CD4-positive, alpha-beta memory T cell (primary cell): Measurements from ENCODE around the gene SESTD1. TPM values are rescaled to one million over a fixed set of nuclear protein-coding genes. Genes with fewer than 3 reads are reported as not detected.

Experiments
- CTCF ChIA-PET: fragments of 350-600 bp; sonication (Branson Sonifier 250); formaldehyde crosslinking; loops from one replicate; lab custom pipeline; 2021; ENCODE audit warnings: inconsistent platforms; ENCODE audit not compliant: partially characterized antibody; lab: Charles Lee
- POLR2A ChIA-PET: fragments of 350-600 bp; sonication (Branson Sonifier 250); formaldehyde crosslinking; loops from one replicate; lab custom pipeline; 2021; ENCODE audit not compliant: partially characterized antibody; lab: Charles Lee
- DNase-seq, 5 donors: peaks; one replicate each; pipeline versions ENCODE4 v3.0.0 to v3.0.0-alpha.2; 2020 to 2022; ENCODE audit warnings: mixed read lengths in 1 of 5
- H3K27ac ChIP-seq: one replicate; pipeline ENCODE4 v1.7.0; 2013; ENCODE audit warnings: low read depth, low read length
- H3K27me3 ChIP-seq: 2 replicates; pipeline ENCODE4 v1.7.0; 2013; ENCODE audit warnings: mild to moderate bottlenecking, low read length, moderate library complexity; ENCODE audit not compliant: insufficient read depth
- H3K36me3 ChIP-seq: 2 replicates; pipeline ENCODE4 v1.7.0; 2013; ENCODE audit warnings: mild to moderate bottlenecking, low read length, moderate library complexity; ENCODE audit not compliant: insufficient read depth
- H3K4me1 ChIP-seq: 2 replicates; pipeline ENCODE4 v1.7.0; 2013; ENCODE audit warnings: mild to moderate bottlenecking, low read length, moderate library complexity; ENCODE audit not compliant: insufficient read depth
- H3K4me3 ChIP-seq, 2 donors: one replicate each; pipeline ENCODE4 v1.7.0; 2013; ENCODE audit warnings: low read length in 2 of 2, mild to moderate bottlenecking in 1 of 2
- H3K9me3 ChIP-seq, 2 donors: one replicate each; pipeline ENCODE4 v1.7.0; 2013; ENCODE audit warnings: low read length in 2 of 2, control low read depth in 1 of 2; ENCODE audit not compliant: control insufficient read depth in 1 of 2
- H3K27ac Mint-ChIP-seq, 7 donors: one replicate each; pipeline ENCODE4 v1.8.0; 2020 to 2021; ENCODE audit warnings: mixed read lengths in 7 of 7, mild to moderate bottlenecking in 6 of 7, inconsistent platforms in 3 of 7, moderate library complexity in 3 of 7
- H3K27me3 Mint-ChIP-seq, 2 donors: one replicate each; pipeline ENCODE4 v1.8.0; 2020 to 2021; ENCODE audit warnings: mixed read lengths in 2 of 2
- H3K36me3 Mint-ChIP-seq, 2 donors: one replicate each; pipeline ENCODE4 v1.8.0; 2020 to 2021; ENCODE audit warnings: mixed read lengths in 2 of 2, inconsistent platforms in 1 of 2, mild to moderate bottlenecking in 1 of 2
- H3K4me1 Mint-ChIP-seq, 4 donors: one replicate each; pipeline ENCODE4 v1.8.0; 2020 to 2021; ENCODE audit warnings: mixed read lengths in 4 of 4, mild to moderate bottlenecking in 1 of 4
- H3K4me3 Mint-ChIP-seq, 8 donors: one replicate each; pipeline ENCODE4 v1.8.0; 2020 to 2021; ENCODE audit warnings: mixed read lengths in 8 of 8, mild to moderate bottlenecking in 7 of 8, moderate library complexity in 6 of 8, inconsistent platforms in 3 of 8
- H3K9me3 Mint-ChIP-seq, 8 donors: one replicate each; pipeline ENCODE4 v1.8.0; 2020 to 2021; ENCODE audit warnings: mixed read lengths in 8 of 8, mild to moderate bottlenecking in 5 of 8, inconsistent platforms in 3 of 8, moderate library complexity in 1 of 8
- intact Hi-C: fragments of 100-400 bp; cut with micrococcal nuclease; formaldehyde crosslinking; loops from one replicate; pipeline ENCODE4 v1.15.1; 2023
- polyA plus RNA-seq, 2 donors: library from polyadenylated mRNA; unstranded; fragments of 300-500 nt; fragmentation: Illumina TruSeq; gene quantifications; one replicate each; pipeline ENCODE4 v1.2.3, GENCODE V29; 2021
- total RNA-seq, 2 experiments: library from RNA; stranded (reverse); gene quantifications; one replicate each; pipeline ENCODE4 v1.2.3, GENCODE V29; 2021

Gene SESTD1
- total and polyA plus RNA-seq, 4 experiments from 2014 or later = 0.81 to 11.9 (median 7.0) TPM

DNA sequence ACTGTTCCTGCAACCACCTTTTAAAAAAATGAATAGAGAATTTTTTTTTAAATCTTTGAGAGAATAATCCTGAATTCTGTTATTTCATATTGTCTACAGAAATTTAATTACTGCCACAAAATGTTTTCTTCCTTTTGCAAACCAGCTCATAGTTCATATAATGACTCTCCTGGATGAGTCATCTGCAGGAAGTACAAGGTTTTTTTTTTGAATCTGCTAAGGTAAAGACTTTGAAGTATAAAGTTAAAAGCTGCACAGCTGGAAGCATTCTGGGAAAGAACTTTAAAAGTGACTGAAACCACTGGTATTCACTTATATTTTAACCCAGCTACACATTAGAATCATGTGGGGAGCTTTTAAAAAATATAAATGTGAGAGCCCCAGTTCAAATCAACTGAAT is 25.4 kb downstream of the SESTD1 start:
- Histone ChIP-seq H3K27me3 (no peaks in the 10 kb centered on the region), H3K36me3 (no peaks in the 10 kb centered on the region), H3K27ac (no peak overlapping the region), H3K4me1 (peaks cover 18% of the 10 kb centered on the region), H3K4me3 (no peak overlapping the region), H3K9me3 (no peaks in the 10 kb centered on the region)
- intact Hi-C loops = loop anchor here (2.0 kb wide), 1 partner anchor 14 kb away; no protein-coding TSS in a partner anchor
- DNase-seq = peak in 2 of 5 donors; percentile 14 to 28
- Mint-ChIP-seq H3K4me3 (peak overlapping the region in 1 of 8 donors; percentile 8), H3K4me1 (peaks cover 0 to 39% (median 8%) of the 10 kb centered on the region in 4 donors), H3K9me3 (peaks cover 0 to 6% (median 0%) of the 10 kb centered on the region in 8 donors), H3K27ac (peak overlapping the region in 2 of 7 donors; percentile 54 to 65), H3K36me3 (peaks cover 0 to 3% of the 10 kb centered on the region in 2 donors), H3K27me3 (peaks cover 0 to 2% of the 10 kb centered on the region in 2 donors)
- ChIA-PET CTCF (interaction anchor here (0.8 kb wide), 1 partner anchor 15 kb away, joined by 3 read pairs; no protein-coding TSS in a partner anchor), POLR2A (interaction anchor here (0.7 kb wide), 1 partner anchor 13 kb away, joined by 3 read pairs; no protein-coding TSS in a partner anchor)

DNA sequence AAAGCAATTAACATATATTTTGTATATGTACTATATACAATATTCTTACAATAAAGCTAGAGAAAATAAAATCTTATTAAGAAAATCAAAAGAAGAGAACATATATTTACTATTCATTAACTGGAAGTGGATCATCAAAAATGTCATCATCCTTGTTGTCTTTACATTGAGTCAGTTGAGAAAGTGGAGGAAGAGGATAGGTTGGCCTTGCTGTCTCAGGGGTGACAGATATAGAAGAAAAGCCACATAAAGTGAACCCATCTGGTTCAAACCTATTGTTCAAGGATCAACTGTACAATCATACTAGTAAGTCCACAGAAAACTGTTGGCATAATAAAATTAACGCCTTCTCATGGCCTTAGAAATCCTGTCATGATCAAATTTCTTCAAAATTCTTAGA is 26.6 kb downstream of the SESTD1 start:
- DNase-seq = no peak
- no peak overlapping the region for H3K27ac Mint-ChIP-seq
- CTCF ChIA-PET = no interaction called here
- H3K4me3 Mint-ChIP-seq = no peak overlapping the region
- Histone ChIP-seq H3K4me1 (peaks cover 18% of the 10 kb centered on the region), H3K4me3 (no peak overlapping the region), H3K27me3 (no peaks in the 10 kb centered on the region), H3K27ac (no peak overlapping the region), H3K9me3 (no peaks in the 10 kb centered on the region), H3K36me3 (no peaks in the 10 kb centered on the region)
- POLR2A ChIA-PET = no interaction called here
- H3K36me3 Mint-ChIP-seq = peaks cover 0 to 3% of the 10 kb centered on the region in 2 donors
- peaks cover 0 to 2% of the 10 kb centered on the region in 2 donors for H3K27me3 Mint-ChIP-seq
- intact Hi-C loops = loop anchor here (2.0 kb wide), 1 partner anchor 15 kb away; no protein-coding TSS in a partner anchor
- H3K9me3 Mint-ChIP-seq = peaks cover 0 to 6% (median 0%) of the 10 kb centered on the region in 8 donors
- H3K4me1 Mint-ChIP-seq = peaks cover 0 to 39% (median 8%) of the 10 kb centered on the region in 4 donors

DNA sequence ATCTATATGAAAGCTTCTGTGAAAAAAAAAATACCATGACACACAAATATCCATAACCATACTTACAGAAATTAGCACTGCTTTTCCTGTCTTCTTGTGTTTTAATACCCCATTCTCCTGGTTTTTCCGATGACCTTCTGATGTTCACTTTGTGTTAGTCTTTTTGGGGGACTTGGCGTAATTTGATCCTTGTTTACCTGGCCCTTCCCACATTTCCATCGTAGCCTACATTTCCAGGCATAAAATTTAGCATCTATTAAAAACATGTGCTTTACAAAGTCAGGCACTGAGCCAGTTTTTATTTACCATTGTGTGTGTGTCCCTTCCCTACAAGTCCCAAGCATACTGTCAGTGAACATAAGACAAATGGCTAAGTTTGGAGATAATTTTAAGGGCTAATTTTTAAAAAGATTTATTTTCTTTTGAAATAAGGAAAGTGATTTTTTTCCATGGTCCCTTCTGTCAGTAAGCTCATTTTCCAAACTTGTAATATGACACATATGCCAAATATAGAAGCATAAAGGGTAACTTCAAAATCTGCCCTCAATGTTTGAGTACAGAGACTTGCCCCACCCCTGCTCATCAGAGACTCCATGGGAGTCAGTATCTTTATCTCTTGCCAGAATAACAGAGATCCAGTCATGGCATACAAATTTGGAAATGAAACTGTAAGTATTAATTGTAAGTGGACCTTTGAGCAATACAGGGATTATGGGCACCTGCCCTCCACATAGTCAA is 27.3 kb downstream of the SESTD1 start:
- Mint-ChIP-seq H3K4me1 (peaks cover 0 to 39% (median 9%) of the 10 kb centered on the region in 4 donors), H3K27ac (no peak overlapping the region), H3K9me3 (peaks cover 0 to 6% (median under 1%) of the 10 kb centered on the region in 8 donors), H3K36me3 (peaks cover 0 to 3% of the 10 kb centered on the region in 2 donors), H3K27me3 (peaks cover 0 to 2% of the 10 kb centered on the region in 2 donors), H3K4me3 (no peak overlapping the region)
- H3K9me3 ChIP-seq = no peaks in the 10 kb centered on the region
- no peak overlapping the region for H3K4me3 ChIP-seq
- ChIA-PET CTCF (no interaction called here), POLR2A (no interaction called here)
- H3K4me1 ChIP-seq = peaks cover 18% of the 10 kb centered on the region
- no peaks in the 10 kb centered on the region for H3K36me3 ChIP-seq
- DNase-seq = no peak
- H3K27me3 ChIP-seq = no peaks in the 10 kb centered on the region
- H3K27ac ChIP-seq = no peak overlapping the region
- intact Hi-C loops = no loop called here

DNA sequence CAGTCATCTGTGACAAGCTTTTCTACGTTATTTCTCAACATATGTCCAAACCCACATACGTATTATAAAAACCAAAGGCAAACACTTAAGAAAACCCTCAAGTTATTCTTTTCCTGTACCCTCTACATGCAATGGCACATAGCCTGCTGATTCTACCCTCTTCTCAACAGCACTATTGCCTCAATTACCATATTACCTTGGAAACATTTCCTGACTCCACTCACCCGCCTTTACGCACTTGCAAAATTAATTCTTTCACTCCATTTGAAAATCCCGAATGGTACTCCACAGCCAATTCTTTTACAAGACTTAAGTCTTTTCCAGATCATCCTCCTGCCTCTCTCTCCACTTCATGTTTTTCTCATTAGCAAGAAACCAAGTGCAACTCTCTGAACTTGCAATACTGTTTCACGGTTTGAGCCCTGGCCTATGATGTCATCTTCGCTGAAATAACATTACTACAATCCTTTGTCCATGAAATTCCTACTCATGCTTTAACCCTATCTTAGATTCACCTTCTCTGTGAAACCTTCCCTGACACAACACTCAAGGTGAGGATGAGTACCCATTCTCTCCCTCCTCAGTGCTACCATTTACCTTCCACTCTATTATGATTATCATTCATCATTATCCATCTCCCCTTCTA is 29.0 kb downstream of the SESTD1 start:
- ChIA-PET CTCF (no interaction called here), POLR2A (no interaction called here)
- Mint-ChIP-seq H3K4me1 (peaks cover 0 to 27% (median 9%) of the 10 kb centered on the region in 4 donors), H3K36me3 (no peaks in the 10 kb centered on the region), H3K4me3 (no peak overlapping the region), H3K27ac (no peak overlapping the region), H3K9me3 (peaks cover 0 to 4% (median 0%) of the 10 kb centered on the region in 8 donors), H3K27me3 (no peaks in the 10 kb centered on the region)
- no peaks in the 10 kb centered on the region for H3K36me3 ChIP-seq
- no peak overlapping the region for H3K4me3 ChIP-seq
- intact Hi-C loops = no loop called here
- no peak for DNase-seq
- H3K4me1 ChIP-seq = peaks cover 18% of the 10 kb centered on the region
- H3K27ac ChIP-seq = no peak overlapping the region
- H3K9me3 ChIP-seq = no peaks in the 10 kb centered on the region
- no peaks in the 10 kb centered on the region for H3K27me3 ChIP-seq

DNA sequence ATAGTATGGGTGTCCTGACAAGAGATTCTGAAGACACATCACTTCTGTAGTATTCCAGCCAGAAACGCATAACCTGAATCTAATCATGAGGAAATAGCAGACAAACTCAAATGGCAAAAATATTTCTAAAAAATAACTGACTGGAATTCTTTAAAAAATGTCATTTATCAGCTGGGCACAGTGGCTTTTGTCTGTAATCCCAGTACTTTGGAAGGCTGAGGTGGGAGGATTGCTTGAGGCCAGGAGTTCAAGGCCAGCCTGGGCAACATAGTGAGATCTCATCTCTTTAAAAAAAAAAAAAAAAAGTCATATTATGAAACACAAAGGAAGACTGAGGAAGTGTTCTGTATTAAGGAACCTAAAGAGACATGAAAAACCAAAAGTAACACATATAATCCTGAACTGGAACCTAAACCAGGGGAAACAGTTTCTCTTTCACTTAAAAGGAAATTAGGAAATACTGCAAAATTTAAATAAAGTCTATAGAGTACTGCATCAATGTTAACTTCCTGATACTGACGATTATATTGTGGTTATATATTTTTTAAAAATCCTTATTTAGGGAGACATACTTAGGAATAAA is 29.9 kb downstream of the SESTD1 start:
- H3K36me3 Mint-ChIP-seq = no peaks in the 10 kb centered on the region
- no peaks in the 10 kb centered on the region for H3K9me3 ChIP-seq
- peaks cover 0 to 4% (median 0%) of the 10 kb centered on the region in 8 donors for H3K9me3 Mint-ChIP-seq
- no peak overlapping the region for H3K27ac ChIP-seq
- ChIA-PET POLR2A (no interaction called here), CTCF (interaction anchor here (0.7 kb wide), 1 partner anchor 9 kb away, joined by 3 read pairs; no protein-coding TSS in a partner anchor)
- H3K36me3 ChIP-seq = no peaks in the 10 kb centered on the region
- no peaks in the 10 kb centered on the region for H3K27me3 Mint-ChIP-seq
- H3K4me3 ChIP-seq = no peak overlapping the region
- no peak overlapping the region for H3K27ac Mint-ChIP-seq
- H3K4me3 Mint-ChIP-seq = no peak overlapping the region
- peaks cover 0 to 19% (median 5%) of the 10 kb centered on the region in 4 donors for H3K4me1 Mint-ChIP-seq
- no peak for DNase-seq
- no peaks in the 10 kb centered on the region for H3K27me3 ChIP-seq
- intact Hi-C loops = no loop called here
- H3K4me1 ChIP-seq = peaks cover 13% of the 10 kb centered on the region

DNA sequence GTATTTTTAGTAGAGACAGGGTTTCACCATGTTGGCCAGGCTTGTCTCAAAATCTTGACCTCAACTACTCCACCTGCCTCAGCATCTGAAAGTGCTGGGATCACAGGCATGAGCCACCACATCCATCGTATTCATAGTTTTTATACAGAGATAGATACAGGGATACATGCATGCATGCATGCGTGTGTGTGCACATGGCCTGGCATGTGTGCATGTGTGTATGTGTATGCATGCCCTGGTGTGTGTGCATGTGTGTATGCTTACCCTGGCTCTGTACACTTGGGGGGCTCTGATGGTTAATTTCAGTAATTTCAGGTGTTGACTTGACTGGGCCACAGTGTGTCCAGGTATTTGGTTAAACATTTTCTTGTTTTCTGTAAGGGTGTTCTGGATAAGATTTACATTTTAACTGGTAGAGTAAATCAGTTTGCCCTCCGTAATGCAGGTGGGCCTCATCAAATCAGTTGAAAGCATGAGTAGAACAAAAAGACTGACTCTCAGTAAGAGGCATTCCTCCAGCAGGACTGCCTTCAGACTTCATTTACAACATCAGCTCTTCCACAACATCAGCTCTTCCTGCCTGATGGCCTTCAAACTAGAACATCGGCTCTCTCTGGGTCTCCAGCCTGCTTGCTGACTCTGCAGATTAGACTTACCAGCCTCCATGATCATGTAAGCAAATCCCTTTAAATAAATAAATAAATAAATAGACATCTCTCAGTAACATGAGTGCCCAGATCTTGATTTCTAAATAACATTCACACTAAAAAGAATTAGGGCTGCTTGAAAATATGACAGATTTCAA is 30.8 kb downstream of the SESTD1 start:
- CTCF ChIA-PET = interaction anchor here (0.7 kb wide), 1 partner anchor 10 kb away, joined by 3 read pairs; no protein-coding TSS in a partner anchor
- Mint-ChIP-seq H3K4me3 (no peak overlapping the region), H3K36me3 (no peaks in the 10 kb centered on the region), H3K4me1 (peaks cover 0 to 10% (median 1%) of the 10 kb centered on the region in 4 donors), H3K27me3 (no peaks in the 10 kb centered on the region), H3K9me3 (peaks cover 0 to 4% (median 0%) of the 10 kb centered on the region in 8 donors), H3K27ac (no peak overlapping the region)
- Histone ChIP-seq H3K27ac (no peak overlapping the region), H3K36me3 (no peaks in the 10 kb centered on the region), H3K27me3 (no peaks in the 10 kb centered on the region), H3K4me1 (peaks cover 4% of the 10 kb centered on the region), H3K9me3 (no peaks in the 10 kb centered on the region), H3K4me3 (no peak overlapping the region)
- POLR2A ChIA-PET = no interaction called here
- intact Hi-C loops = no loop called here
- DNase-seq = no peak
